Fibroblast of pulmonary artery (primary cell): ENCODE results near the gene ACADVL.

Source experiments
- DNase-seq: peaks from one replicate; pipeline ENCODE4 v3.0.0-alpha.2; 2010; ENCODE audit warnings: low read depth
- H3K4me3 ChIP-seq: replicated peaks from 2 replicates; pipeline ENCODE4 v1.5.1; 2011; ENCODE audit warnings: low read depth, mild to moderate bottlenecking, control low read depth, low read length, moderate library complexity
- TF ChIP-seq, protein P1 (sequence below): IDR thresholded peaks from 2 replicates; pipeline ENCODE4 v1.5.1; 2011; ENCODE audit warnings: mild to moderate bottlenecking, control low read depth, low read length, inconsistent platforms; ENCODE audit errors: missing control alignments

Gene ACADVL

GRCh38 chr17:7223375-7223774 is 3.6 kb downstream of the ACADVL start:
- no peak overlapping the region for H3K4me3 ChIP-seq
- no peak for DNase-seq
- TF ChIP-seq, protein P1, sequence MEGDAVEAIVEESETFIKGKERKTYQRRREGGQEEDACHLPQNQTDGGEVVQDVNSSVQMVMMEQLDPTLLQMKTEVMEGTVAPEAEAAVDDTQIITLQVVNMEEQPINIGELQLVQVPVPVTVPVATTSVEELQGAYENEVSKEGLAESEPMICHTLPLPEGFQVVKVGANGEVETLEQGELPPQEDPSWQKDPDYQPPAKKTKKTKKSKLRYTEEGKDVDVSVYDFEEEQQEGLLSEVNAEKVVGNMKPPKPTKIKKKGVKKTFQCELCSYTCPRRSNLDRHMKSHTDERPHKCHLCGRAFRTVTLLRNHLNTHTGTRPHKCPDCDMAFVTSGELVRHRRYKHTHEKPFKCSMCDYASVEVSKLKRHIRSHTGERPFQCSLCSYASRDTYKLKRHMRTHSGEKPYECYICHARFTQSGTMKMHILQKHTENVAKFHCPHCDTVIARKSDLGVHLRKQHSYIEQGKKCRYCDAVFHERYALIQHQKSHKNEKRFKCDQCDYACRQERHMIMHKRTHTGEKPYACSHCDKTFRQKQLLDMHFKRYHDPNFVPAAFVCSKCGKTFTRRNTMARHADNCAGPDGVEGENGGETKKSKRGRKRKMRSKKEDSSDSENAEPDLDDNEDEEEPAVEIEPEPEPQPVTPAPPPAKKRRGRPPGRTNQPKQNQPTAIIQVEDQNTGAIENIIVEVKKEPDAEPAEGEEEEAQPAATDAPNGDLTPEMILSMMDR: no peak

- DNase-seq: no peak
- no peak overlapping the region for H3K4me3 ChIP-seq
- TF ChIP-seq, protein P1: no peak
Measured at GRCh38 chr17:7224110-7224509, 4.4 kb downstream of the ACADVL start.

DNA sequence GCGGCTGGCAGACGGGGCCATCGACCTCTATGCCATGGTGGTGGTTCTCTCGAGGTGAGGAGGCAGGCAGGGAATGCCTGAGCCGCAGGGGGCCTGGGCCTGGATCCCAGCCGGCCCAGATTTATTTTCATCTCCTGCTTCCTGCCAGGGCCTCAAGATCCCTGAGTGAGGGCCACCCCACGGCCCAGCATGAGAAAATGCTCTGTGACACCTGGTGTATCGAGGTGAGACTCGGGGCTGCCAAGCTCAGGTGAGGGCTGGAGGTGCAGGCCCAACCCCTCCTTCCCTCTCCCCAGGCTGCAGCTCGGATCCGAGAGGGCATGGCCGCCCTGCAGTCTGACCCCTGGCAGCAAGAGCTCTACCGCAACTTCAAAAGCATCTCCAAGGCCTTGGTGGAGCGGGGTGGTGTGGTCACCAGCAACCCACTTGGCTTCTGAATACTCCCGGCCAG is 4.9 kb downstream of the ACADVL start:
- TF ChIP-seq, protein P1: no peak

DNA sequence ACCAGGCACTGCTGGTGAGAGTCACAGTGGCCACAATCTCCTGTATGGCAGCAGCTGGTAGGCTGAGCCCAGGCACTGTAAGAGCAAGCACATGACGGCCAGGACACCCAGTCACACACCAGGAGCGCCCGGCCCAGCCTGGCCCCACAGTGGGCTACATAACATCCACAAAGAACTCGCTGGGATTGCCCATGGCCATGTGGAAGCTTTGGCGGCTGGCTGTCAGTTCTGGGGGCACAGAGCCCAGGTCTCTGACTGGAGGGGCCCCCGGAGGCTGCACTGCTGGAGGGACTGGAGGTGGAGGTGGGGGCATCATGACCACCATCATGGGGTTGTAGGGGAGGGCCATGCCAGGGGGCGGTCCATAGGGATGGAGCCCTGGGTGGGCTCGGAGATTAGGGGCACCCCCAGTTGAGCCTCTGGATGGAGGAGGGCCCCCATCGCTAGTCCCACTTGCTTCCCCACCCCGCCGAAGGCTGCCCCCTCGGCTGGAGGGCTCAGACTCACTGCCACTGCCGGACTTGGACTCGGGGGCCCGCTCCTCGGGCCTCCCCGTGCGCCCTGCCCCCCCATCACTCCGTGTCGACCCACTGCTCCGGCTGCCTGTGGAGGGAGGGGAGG is 6.1 kb downstream of the ACADVL start:
- no peak overlapping the region for H3K4me3 ChIP-seq

More for the DNA sequence above, 4.9 kb downstream of the ACADVL start:
- no peak for DNase-seq
- H3K4me3 ChIP-seq: no peak overlapping the region

DNA sequence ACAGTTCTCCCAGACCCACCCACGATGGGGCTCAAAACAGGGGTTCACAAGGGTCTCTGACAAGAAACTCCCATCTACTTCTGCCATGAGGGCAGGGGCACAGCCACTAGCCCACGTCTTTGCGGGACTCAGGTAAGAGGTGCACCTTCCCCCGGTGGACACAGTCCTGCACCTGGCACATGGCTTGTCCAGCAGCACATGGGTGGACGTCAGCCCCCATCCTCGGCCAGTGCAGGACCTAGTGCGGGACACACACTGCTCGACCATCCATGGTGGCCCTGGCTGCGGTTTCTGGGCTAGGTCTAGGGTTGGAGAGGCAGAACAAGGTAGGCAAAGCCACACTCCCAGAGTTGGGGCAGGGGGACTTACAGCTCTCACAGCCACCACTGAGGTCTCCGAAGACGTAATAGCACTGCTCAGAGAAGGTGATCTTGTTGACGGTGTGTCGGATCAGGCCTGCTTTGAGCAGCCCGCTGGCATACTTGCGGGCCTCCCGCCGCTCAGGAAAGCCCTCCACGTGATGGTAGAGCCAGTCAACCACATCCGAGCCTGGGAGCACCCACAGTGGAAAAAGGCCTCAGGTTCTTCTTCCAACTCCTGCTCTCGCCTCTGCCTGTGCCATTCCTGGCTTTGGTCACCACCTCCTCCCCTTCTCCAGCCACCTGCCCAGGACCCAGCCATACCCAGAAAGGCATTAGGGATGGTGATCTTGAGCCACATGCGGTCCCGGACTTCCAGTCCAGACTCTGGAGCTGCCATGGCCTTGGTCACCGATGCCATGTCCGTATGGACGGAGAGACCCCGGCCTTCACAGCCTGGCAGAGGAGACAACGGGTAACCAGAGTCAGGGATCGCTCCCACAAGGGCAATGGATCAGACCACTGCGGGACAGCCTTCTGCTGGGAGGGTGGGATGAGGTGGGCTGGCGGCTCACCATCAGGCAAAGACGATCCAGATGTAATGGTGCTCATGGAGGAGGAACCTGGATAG is 7.3 kb downstream of the ACADVL start:
- no peak overlapping the region for H3K4me3 ChIP-seq
- no peak for DNase-seq
- TF ChIP-seq, protein P1: no peak

More for the DNA sequence above, 6.1 kb downstream of the ACADVL start:
- no peak for DNase-seq
- TF ChIP-seq, protein P1: no peak

GRCh38 chr17:7228920-7229319 is 9.2 kb downstream of the ACADVL start:
- DNase-seq: no peak
- no peak overlapping the region for H3K4me3 ChIP-seq
- TF ChIP-seq, protein P1: no peak
